Upper lobe of right lung (tissue), 1 donor: ENCODE measurements around the gene KLHL21. TPM values are rescaled to one million over a fixed set of nuclear protein-coding genes. Genes with fewer than 3 reads are reported as not detected.

Experiments
- ATAC-seq: fragments of 200-7000 bp; cut with Tn5 transposase; one replicate; pipeline ENCODE4 v1.9.1; 2020; ENCODE audit warnings: mild to moderate bottlenecking, moderate library complexity
- DNase-seq: peaks from one replicate; pipeline ENCODE4 v3.0.0-alpha.2; 2020
- H3K27ac ChIP-seq: fragments of 200-600 bp; one replicate; pipeline ENCODE4 v1.8.0; 2022
- H3K27me3 ChIP-seq: fragments of 200-600 bp; one replicate; pipeline ENCODE4 v1.8.0; 2022; ENCODE audit warnings: mild to moderate bottlenecking
- H3K36me3 ChIP-seq: fragments of 200-600 bp; one replicate; pipeline ENCODE4 v1.8.0; 2022
- H3K4me1 ChIP-seq: fragments of 200-600 bp; one replicate; pipeline ENCODE4 v1.8.0; 2022
- H3K4me3 ChIP-seq: fragments of 200-600 bp; one replicate; pipeline ENCODE4 v1.8.0; 2022; ENCODE audit warnings: mild to moderate bottlenecking
- H3K9me3 ChIP-seq: fragments of 200-600 bp; one replicate; pipeline ENCODE4 v1.8.0; 2022
- CTCF ChIP-seq: fragments of 200-600 bp; IDR thresholded peaks from one replicate; pipeline ENCODE4 v1.8.0; 2022; ENCODE audit warnings: antibody characterized with exemption
- intact Hi-C: fragments of 100-400 bp; cut with DNase I; formaldehyde crosslinking; loops from one replicate; pipeline ENCODE4 v1.11.0; 2022
- total RNA-seq: library from RNA; stranded (reverse); fragmentation: NEBNext Ultra II Directional; extraction: Animal tissue kit (Norgen Biotek cat#: 25700); gene quantifications from one replicate; pipeline ENCODE4 v1.2.1, GENCODE V29; 2021
- donor health status: DM: no; HTN: yes; CAD: no; lungs with severe emphysema.

KLHL21 gene
- total RNA-seq, 1 donor from 2014 or later = 21.8 TPM

GRCh38 chr1:6627841-6628545, 25.3 kb upstream of the KLHL21 start:
- Histone ChIP-seq H3K9me3 (no peaks in the 10 kb centered on the region), H3K4me3 (no peak overlapping the region), H3K4me1 (peaks cover 21% of the 10 kb centered on the region), H3K27me3 (no peaks in the 10 kb centered on the region), H3K36me3 (peaks cover 55% of the 10 kb centered on the region), H3K27ac (no peak overlapping the region)
- intact Hi-C loops = no loop called here
- no peak for ATAC-seq
- DNase-seq = no peak
- TF ChIP-seq CTCF = no peak

GRCh38 chr1:6627031-6627430, 24.4 kb upstream of the KLHL21 start:
- Histone ChIP-seq H3K4me3 (no peak overlapping the region), H3K4me1 (peaks cover 21% of the 10 kb centered on the region), H3K36me3 (peaks cover 55% of the 10 kb centered on the region), H3K27ac (no peak overlapping the region), H3K27me3 (no peaks in the 10 kb centered on the region), H3K9me3 (no peaks in the 10 kb centered on the region)
- ATAC-seq = no peak
- TF ChIP-seq CTCF = no peak
- DNase-seq = no peak
- intact Hi-C loops = no loop called here

- Histone ChIP-seq H3K4me3 (peak overlapping the region; percentile 82), H3K27me3 (no peaks in the 10 kb centered on the region), H3K36me3 (peaks cover 55% of the 10 kb centered on the region), H3K9me3 (no peaks in the 10 kb centered on the region), H3K4me1 (peaks cover 21% of the 10 kb centered on the region), H3K27ac (peak overlapping the region; percentile 66)
- intact Hi-C loops = no loop called here
- ATAC-seq = no peak
- no peak for TF ChIP-seq CTCF
- no peak for DNase-seq
These were observed 23.0 kb upstream of the KLHL21 start for GRCh38 chr1:6625584-6626149.

GRCh38 chr1:6624710-6625583, 22.3 kb upstream of the KLHL21 start, which contains the start of gene THAP3:
Gene THAP3, plus strand, starts transcription at chr1:6624868. Its CDS starts 351 bp downstream, at chr1:6625219.
- peak; percentile 23 for TF ChIP-seq CTCF
- Histone ChIP-seq H3K9me3 (no peaks in the 10 kb centered on the region), H3K4me3 (peak within 1 kb of the TSS; percentile 82), H3K4me1 (peaks cover 21% of the 10 kb centered on the region), H3K27me3 (no peaks in the 10 kb centered on the region), H3K27ac (peak within 1 kb of the TSS; percentile 66), H3K36me3 (peaks cover 55% of the 10 kb centered on the region)
- DNase-seq (peak; percentile 95), ATAC-seq (peak; percentile 97)
- intact Hi-C loops = no loop called here

- ATAC-seq (no peak), DNase-seq (no peak)
- Histone ChIP-seq H3K27ac (no peak overlapping the region), H3K4me3 (no peak overlapping the region), H3K9me3 (no peaks in the 10 kb centered on the region), H3K36me3 (peaks cover 43% of the 10 kb centered on the region), H3K27me3 (no peaks in the 10 kb centered on the region), H3K4me1 (peaks cover 21% of the 10 kb centered on the region)
- intact Hi-C loops = no loop called here
- no peak for TF ChIP-seq CTCF
These were observed 20.7 kb upstream of the KLHL21 start for GRCh38 chr1:6623269-6623965.
